Activated CD4-positive, alpha-beta T cell treated with anti-CD3 and anti-CD28 coated beads for 48 hours (primary cell): ENCODE measurements around the gene PRSS53.

Experiments
- DNase-seq: peaks from one replicate; pipeline ENCODE4 v3.0.0-alpha.2; 2020

Gene PRSS53

GRCh38 chr16:31077024-31077423, 11.7 kb downstream of the PRSS53 start:
- DNase-seq, result no peak

- no peak for DNase-seq
Measured at GRCh38 chr16:31076319-31076718, 12.4 kb downstream of the PRSS53 start.

- no peak for DNase-seq
Measured at GRCh38 chr16:31074814-31075183, 13.9 kb downstream of the PRSS53 start.

- peak; percentile 99 for DNase-seq
Measured at GRCh38 chr16:31073970-31074813, 14.6 kb downstream of the PRSS53 start, which contains the start of the genes ZNF646 and ZNF668. ZNF646 (plus strand) TSS chr16:31074422; CDS start chr16:31076325, 1,903 bp downstream. ZNF668 (minus strand) TSS chr16:31074240; CDS start chr16:31064459, 9,781 bp downstream.

GRCh38 chr16:31073142-31073969, 15.4 kb downstream of the PRSS53 start:
- peak; percentile 94 for DNase-seq

GRCh38 chr16:31072540-31073141, 16.1 kb downstream of the PRSS53 start:
- DNase-seq, result peak; percentile 51

- DNase-seq, result no peak
Measured at GRCh38 chr16:31071861-31072260, 16.9 kb downstream of the PRSS53 start.

- no peak for DNase-seq
Measured at GRCh38 chr16:31067342-31067741, 21.4 kb downstream of the PRSS53 start.

GRCh38 chr16:31064882-31065461, 23.8 kb downstream of the PRSS53 start:
- DNase-seq, result no peak

GRCh38 chr16:31063843-31064611, 24.7 kb downstream of the PRSS53 start:
- no peak for DNase-seq

GRCh38 chr16:31063495-31063842, 25.3 kb downstream of the PRSS53 start:
- no peak for DNase-seq

GRCh38 chr16:31061813-31062440, 26.8 kb downstream of the PRSS53 start:
- DNase-seq, result no peak

GRCh38 chr16:31061126-31061812, 27.5 kb downstream of the PRSS53 start:
- DNase-seq, result no peak

GRCh38 chr16:31055613-31056012, 33.1 kb downstream of the PRSS53 start:
- no peak for DNase-seq

- peak; percentile 31 for DNase-seq
Measured at GRCh38 chr16:31052114-31052513, 36.6 kb downstream of the PRSS53 start.

- DNase-seq, result no peak
Measured at GRCh38 chr16:31050280-31051030, 38.3 kb downstream of the PRSS53 start.

- no peak for DNase-seq
Measured at GRCh38 chr16:31043898-31044481, 44.8 kb downstream of the PRSS53 start.

GRCh38 chr16:31043352-31043751, 45.4 kb downstream of the PRSS53 start:
- no peak for DNase-seq

- no peak for DNase-seq
Measured at GRCh38 chr16:31042866-31043265, 45.9 kb downstream of the PRSS53 start.

GRCh38 chr16:31038993-31039392, 49.8 kb downstream of the PRSS53 start:
- DNase-seq, result no peak
